CD4-positive, alpha-beta T cell treated with Interleukin-6 at 100 ng/mL for 8 hours (primary cell): ENCODE data around the gene CELF4.

Source experiments
- DNase-seq: peaks from one replicate; pipeline ENCODE4 v3.0.0-alpha.2; 2020; ENCODE audit warnings: mixed read lengths, low spot score

CELF4 gene

GRCh38 chr18:37565101-37565976 lies at the start of gene CELF4:
TSS of gene CELF4 (minus strand) at chr18:37565798.
- DNase-seq: no peak

GRCh38 chr18:37613253-37613565 lies 47.6 kb upstream of the CELF4 start:
- no peak for DNase-seq

- DNase-seq: no peak
Observed at GRCh38 chr18:37612524-37613252, 47.1 kb upstream of the CELF4 start.

- no peak for DNase-seq
Observed at GRCh38 chr18:37611614-37612279, 46.1 kb upstream of the CELF4 start.

GRCh38 chr18:37608876-37609275 lies 43.3 kb upstream of the CELF4 start:
- no peak for DNase-seq

GRCh38 chr18:37607281-37607680 lies 41.7 kb upstream of the CELF4 start:
- no peak for DNase-seq

- no peak for DNase-seq
Observed at GRCh38 chr18:37604032-37604431, 38.4 kb upstream of the CELF4 start.

- DNase-seq: no peak
Observed at GRCh38 chr18:37598966-37599896, 33.6 kb upstream of the CELF4 start.

GRCh38 chr18:37598396-37598795 lies 32.8 kb upstream of the CELF4 start:
- no peak for DNase-seq

- DNase-seq: no peak
Observed at GRCh38 chr18:37590346-37590745, 24.7 kb upstream of the CELF4 start.

- no peak for DNase-seq
Observed at GRCh38 chr18:37588289-37588688, 22.7 kb upstream of the CELF4 start.

- DNase-seq: no peak
Observed at GRCh38 chr18:37586656-37587225, 21.1 kb upstream of the CELF4 start.

GRCh38 chr18:37584952-37585695 lies 19.5 kb upstream of the CELF4 start:
- DNase-seq: no peak

- DNase-seq: no peak
Observed at GRCh38 chr18:37584217-37584616, 18.6 kb upstream of the CELF4 start.

- DNase-seq: no peak
Observed at GRCh38 chr18:37582261-37582660, 16.7 kb upstream of the CELF4 start.

- DNase-seq: no peak
Observed at GRCh38 chr18:37578886-37579513, 13.4 kb upstream of the CELF4 start.

GRCh38 chr18:37578182-37578678 lies 12.6 kb upstream of the CELF4 start:
- no peak for DNase-seq

GRCh38 chr18:37577051-37577611 lies 11.5 kb upstream of the CELF4 start:
- DNase-seq: no peak

GRCh38 chr18:37575646-37576045 lies 10.0 kb upstream of the CELF4 start:
- DNase-seq: no peak

- no peak for DNase-seq
Observed at GRCh38 chr18:37574113-37574512, 8.5 kb upstream of the CELF4 start.
